Kidney (tissue), 14 donors: ENCODE measurements around the gene MUC2. TPM values are rescaled to one million over a fixed set of nuclear protein-coding genes. Genes with fewer than 3 reads are reported as not detected.

Source experiments
- DNase-seq, 5 donors: peaks; one replicate each; pipeline ENCODE4 v3.0.0-alpha.2; 2013 to 2020
- FAIRE-seq: peaks from 2 replicates; lab custom pipeline; 2012; peaks lifted over from hg19 to GRCh38; lab: Jason Lieb, UNC
- H3K27ac ChIP-seq, 2 donors: one replicate each; pipeline ENCODE4 v1.7.0; 2013; ENCODE audit warnings: low read depth in 2 of 2, low read length in 2 of 2, inconsistent platforms in 1 of 2
- H3K27me3 ChIP-seq: one replicate; pipeline ENCODE4 v1.7.1; 2013; ENCODE audit warnings: low read length, inconsistent platforms; ENCODE audit not compliant: control insufficient read depth, insufficient read depth
- H3K36me3 ChIP-seq, 3 donors: one replicate each; pipeline versions ENCODE4 v1.7.0 to v1.7.1; 2013; ENCODE audit warnings: low read length in 3 of 3, control low read depth in 1 of 3, inconsistent platforms in 1 of 3; ENCODE audit not compliant: insufficient read depth in 3 of 3, control insufficient read depth in 2 of 3
- H3K4me1 ChIP-seq, 3 donors: one replicate each; pipeline versions ENCODE4 v1.7.0 to v1.7.1; 2013; ENCODE audit warnings: low read length in 3 of 3, inconsistent platforms in 1 of 3, low read depth in 1 of 3; ENCODE audit not compliant: control insufficient read depth in 2 of 3, insufficient read depth in 2 of 3
- H3K4me3 ChIP-seq, 3 donors: one replicate each; pipeline versions ENCODE4 v1.7.0 to v1.8.1; 2013; ENCODE audit warnings: low read length in 3 of 3, control low read depth in 1 of 3, inconsistent platforms in 1 of 3
- H3K9ac ChIP-seq, 3 donors: one replicate each; pipeline versions ENCODE4 v1.7.0 to v1.7.1; 2013; ENCODE audit warnings: low read length in 3 of 3, control low read depth in 1 of 3, inconsistent platforms in 1 of 3
- H3K9me3 ChIP-seq, 3 donors: one replicate each; pipeline versions ENCODE4 v1.7.0 to v1.7.1; 2013; ENCODE audit warnings: low read length in 3 of 3, control low read depth in 1 of 3, inconsistent platforms in 1 of 3; ENCODE audit not compliant: control insufficient read depth in 2 of 3, insufficient read depth in 1 of 3
- CTCF ChIP-seq: IDR thresholded peaks from 3 replicates; pipeline ENCODE4 v1.5.1; 2012; ENCODE audit warnings: mild to moderate bottlenecking, moderate library complexity, borderline replicate concordance; ENCODE audit not compliant: insufficient read depth; ENCODE audit errors: extremely low read depth
- intact Hi-C: fragments of 100-400 bp; cut with DNase I; formaldehyde crosslinking; loops from one replicate; pipeline ENCODE4 v1.11.1; 2022
- polyA plus RNA-seq: library from polyadenylated mRNA; stranded (reverse); fragments of 350-450 nt; fragmentation: Illumina TruSeq; extraction: RNeasy Lipid Tissue Mini Kit (QIAGEN cat#74804); gene quantifications from one replicate; pipeline ENCODE4 v1.2.3, GENCODE V29; 2014; ENCODE audit warnings: low read depth, low replicate concordance; ENCODE audit not compliant: insufficient read depth
- total RNA-seq: library from RNA; stranded (reverse); fragmentation: NEBNext Ultra II Directional; extraction: Animal tissue kit (Norgen Biotek cat#: 25700); gene quantifications from one replicate; pipeline ENCODE4 v1.2.1, GENCODE V29; 2021
- donor health status: control.
- donor health status: control.
- donor health status: control.
- donor health status: control.
- donor health status: control.
- donor health status: DM: yes; HTN: yes; CAD: no.
- donor health status: Normal renal cell carcinoma (clear cell type).

The MUC2 gene
- total and polyA plus RNA-seq, 2 donors from 2014 or later = not detected

GRCh38 chr11:1043563-1044096 lies 31.0 kb upstream of the MUC2 start:
- intact Hi-C loops = loop anchor here (10.0 kb wide), 1 partner anchor 189 kb away; no protein-coding TSS in a partner anchor
- no peak for FAIRE-seq
- no peaks in the 10 kb centered on the region for H3K27me3 ChIP-seq
- H3K9me3 ChIP-seq = peaks cover 0 to 5% (median 0%) of the 10 kb centered on the region in 3 donors
- no peaks in the 10 kb centered on the region for H3K36me3 ChIP-seq
- DNase-seq = peak in 3 of 5 donors; percentile 35 to 92 (median 49)
- TF ChIP-seq CTCF = no peak
- H3K27ac ChIP-seq = no peak overlapping the region
- H3K4me1 ChIP-seq = peaks cover 0 to 8% (median 0%) of the 10 kb centered on the region in 3 donors
- H3K9ac ChIP-seq = no peak overlapping the region
- no peak overlapping the region for H3K4me3 ChIP-seq

GRCh38 chr11:1044160-1044559 lies 30.5 kb upstream of the MUC2 start:
- H3K4me1 ChIP-seq = peaks cover 0 to 8% (median 0%) of the 10 kb centered on the region in 3 donors
- peaks cover 0 to 5% (median 0%) of the 10 kb centered on the region in 3 donors for H3K9me3 ChIP-seq
- H3K4me3 ChIP-seq = no peak overlapping the region
- DNase-seq = no peak
- no peaks in the 10 kb centered on the region for H3K27me3 ChIP-seq
- TF ChIP-seq CTCF = no peak
- H3K27ac ChIP-seq = no peak overlapping the region
- H3K36me3 ChIP-seq = no peaks in the 10 kb centered on the region
- intact Hi-C loops = loop anchor here (10.0 kb wide), 1 partner anchor 189 kb away; no protein-coding TSS in a partner anchor
- no peak overlapping the region for H3K9ac ChIP-seq
- no peak for FAIRE-seq

- DNase-seq = peak in 2 of 5 donors; percentile 42 to 48
- TF ChIP-seq CTCF = no peak
- Histone ChIP-seq H3K27ac (no peak overlapping the region), H3K4me3 (no peak overlapping the region), H3K27me3 (no peaks in the 10 kb centered on the region), H3K4me1 (peaks cover 0 to 8% (median 0%) of the 10 kb centered on the region in 3 donors), H3K9ac (no peak overlapping the region), H3K9me3 (peaks cover 0 to 5% (median 0%) of the 10 kb centered on the region in 3 donors), H3K36me3 (no peaks in the 10 kb centered on the region)
- intact Hi-C loops = loop anchor here (10.0 kb wide), 1 partner anchor 193 kb away; no protein-coding TSS in a partner anchor
- FAIRE-seq = no peak
Measured at GRCh38 chr11:1047595-1048156, 27.0 kb upstream of the MUC2 start.
